T-helper 2 cell treated with Interferon-gamma antibody and Interleukin-4, amounts not matched to agents 5 μg/mL and 100 μg/mL, for 36 hours (primary cell): ENCODE data around the gene ATP8A2.

Experiments used
- DNase-seq: peaks from one replicate; pipeline ENCODE4 v3.0.0; 2021; ENCODE audit warnings: low spot score
- H3K27ac Mint-ChIP-seq: one replicate; pipeline ENCODE4 v1.8.0; 2021; ENCODE audit warnings: mild to moderate bottlenecking, mixed read lengths
- H3K27me3 Mint-ChIP-seq: one replicate; pipeline ENCODE4 v1.8.0; 2021; ENCODE audit warnings: low read depth, mixed read lengths
- H3K36me3 Mint-ChIP-seq: one replicate; pipeline ENCODE4 v1.8.0; 2021; ENCODE audit warnings: low read depth, mixed read lengths
- H3K4me1 Mint-ChIP-seq: one replicate; pipeline ENCODE4 v1.8.0; 2021; ENCODE audit warnings: low read depth, mixed read lengths
- H3K4me3 Mint-ChIP-seq: one replicate; pipeline ENCODE4 v1.8.0; 2022; ENCODE audit warnings: mild to moderate bottlenecking, moderate library complexity, mixed read lengths
- H3K9me3 Mint-ChIP-seq: one replicate; pipeline ENCODE4 v1.8.0; 2021; ENCODE audit warnings: mixed read lengths

Gene ATP8A2

GRCh38 chr13:25719666-25720065, 347.9 kb downstream of the ATP8A2 start:
- H3K9me3 Mint-ChIP-seq, result no peaks in the 10 kb centered on the region
- H3K36me3 Mint-ChIP-seq, result no peaks in the 10 kb centered on the region
- no peak for DNase-seq
- no peaks in the 10 kb centered on the region for H3K4me1 Mint-ChIP-seq
- no peak overlapping the region for H3K4me3 Mint-ChIP-seq
- H3K27ac Mint-ChIP-seq, result no peak overlapping the region
- H3K27me3 Mint-ChIP-seq, result peaks cover 8% of the 10 kb centered on the region

GRCh38 chr13:25722893-25723292, 351.1 kb downstream of the ATP8A2 start:
- DNase-seq, result no peak
- no peaks in the 10 kb centered on the region for H3K9me3 Mint-ChIP-seq
- H3K4me3 Mint-ChIP-seq, result no peak overlapping the region
- H3K27me3 Mint-ChIP-seq, result peaks cover 3% of the 10 kb centered on the region
- H3K27ac Mint-ChIP-seq, result no peak overlapping the region
- no peaks in the 10 kb centered on the region for H3K36me3 Mint-ChIP-seq
- no peaks in the 10 kb centered on the region for H3K4me1 Mint-ChIP-seq

- Mint-ChIP-seq H3K27ac (no peak overlapping the region), H3K4me1 (no peaks in the 10 kb centered on the region), H3K27me3 (no peaks in the 10 kb centered on the region), H3K36me3 (no peaks in the 10 kb centered on the region), H3K9me3 (no peaks in the 10 kb centered on the region), H3K4me3 (no peak overlapping the region)
- DNase-seq, result no peak
These were observed 353.3 kb downstream of the ATP8A2 start for GRCh38 chr13:25725104-25725503.

- Mint-ChIP-seq H3K36me3 (no peaks in the 10 kb centered on the region), H3K4me1 (no peaks in the 10 kb centered on the region), H3K4me3 (no peak overlapping the region), H3K27me3 (no peaks in the 10 kb centered on the region), H3K9me3 (no peaks in the 10 kb centered on the region), H3K27ac (no peak overlapping the region)
- no peak for DNase-seq
These were observed 355.5 kb downstream of the ATP8A2 start for GRCh38 chr13:25727250-25727649.

- Mint-ChIP-seq H3K4me3 (no peak overlapping the region), H3K36me3 (no peaks in the 10 kb centered on the region), H3K27me3 (no peaks in the 10 kb centered on the region), H3K9me3 (no peaks in the 10 kb centered on the region), H3K4me1 (no peaks in the 10 kb centered on the region), H3K27ac (no peak overlapping the region)
- DNase-seq, result no peak
These were observed 356.0 kb downstream of the ATP8A2 start for GRCh38 chr13:25727810-25728209.

- no peaks in the 10 kb centered on the region for H3K36me3 Mint-ChIP-seq
- no peak for DNase-seq
- no peaks in the 10 kb centered on the region for H3K9me3 Mint-ChIP-seq
- H3K27me3 Mint-ChIP-seq, result no peaks in the 10 kb centered on the region
- H3K4me1 Mint-ChIP-seq, result no peaks in the 10 kb centered on the region
- H3K4me3 Mint-ChIP-seq, result no peak overlapping the region
- no peak overlapping the region for H3K27ac Mint-ChIP-seq
These were observed 357.4 kb downstream of the ATP8A2 start for GRCh38 chr13:25729201-25729600.

DNA sequence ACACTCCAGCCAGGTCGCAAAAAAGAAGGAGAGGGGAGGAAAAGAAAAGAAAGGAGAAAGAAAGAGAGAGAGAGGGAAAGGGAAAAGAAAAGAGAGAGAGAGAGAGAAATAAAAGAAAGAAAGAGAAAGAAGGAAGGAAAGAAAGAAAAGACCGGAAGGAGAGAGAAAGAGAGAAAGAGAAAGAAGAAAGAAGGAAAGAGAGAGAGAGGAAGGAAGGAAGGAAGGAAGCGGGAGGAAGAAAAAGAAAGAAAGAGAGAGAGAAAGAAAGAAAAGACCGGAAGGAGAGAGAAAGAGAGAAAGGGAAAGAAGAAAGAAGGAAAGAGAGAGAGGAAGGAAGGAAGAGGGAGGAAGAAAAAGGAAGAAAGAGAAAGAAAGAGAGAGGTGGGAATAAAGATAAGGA, 359.3 kb downstream of the ATP8A2 start:
- Mint-ChIP-seq H3K27ac (no peak overlapping the region), H3K4me3 (no peak overlapping the region), H3K27me3 (no peaks in the 10 kb centered on the region), H3K36me3 (no peaks in the 10 kb centered on the region), H3K9me3 (no peaks in the 10 kb centered on the region), H3K4me1 (no peaks in the 10 kb centered on the region)
- DNase-seq, result no peak

- H3K9me3 Mint-ChIP-seq, result no peaks in the 10 kb centered on the region
- H3K4me1 Mint-ChIP-seq, result no peaks in the 10 kb centered on the region
- H3K4me3 Mint-ChIP-seq, result no peak overlapping the region
- no peak for DNase-seq
- H3K27ac Mint-ChIP-seq, result no peak overlapping the region
- no peaks in the 10 kb centered on the region for H3K27me3 Mint-ChIP-seq
- H3K36me3 Mint-ChIP-seq, result no peaks in the 10 kb centered on the region
These were observed 359.8 kb downstream of the ATP8A2 start for GRCh38 chr13:25731536-25731935.

GRCh38 chr13:25732111-25732865, 360.5 kb downstream of the ATP8A2 start:
- Mint-ChIP-seq H3K27me3 (no peaks in the 10 kb centered on the region), H3K4me3 (no peak overlapping the region), H3K36me3 (no peaks in the 10 kb centered on the region), H3K4me1 (peaks cover 3% of the 10 kb centered on the region), H3K9me3 (no peaks in the 10 kb centered on the region), H3K27ac (no peak overlapping the region)
- no peak for DNase-seq

GRCh38 chr13:25733001-25733491, 361.3 kb downstream of the ATP8A2 start:
- Mint-ChIP-seq H3K27me3 (no peaks in the 10 kb centered on the region), H3K4me1 (peaks cover 3% of the 10 kb centered on the region), H3K4me3 (no peak overlapping the region), H3K27ac (no peak overlapping the region), H3K36me3 (no peaks in the 10 kb centered on the region), H3K9me3 (no peaks in the 10 kb centered on the region)
- no peak for DNase-seq

GRCh38 chr13:25733696-25734435, 362.1 kb downstream of the ATP8A2 start:
- DNase-seq, result no peak
- Mint-ChIP-seq H3K27me3 (no peaks in the 10 kb centered on the region), H3K36me3 (no peaks in the 10 kb centered on the region), H3K4me3 (no peak overlapping the region), H3K4me1 (peaks cover 8% of the 10 kb centered on the region), H3K27ac (no peak overlapping the region), H3K9me3 (no peaks in the 10 kb centered on the region)

DNA sequence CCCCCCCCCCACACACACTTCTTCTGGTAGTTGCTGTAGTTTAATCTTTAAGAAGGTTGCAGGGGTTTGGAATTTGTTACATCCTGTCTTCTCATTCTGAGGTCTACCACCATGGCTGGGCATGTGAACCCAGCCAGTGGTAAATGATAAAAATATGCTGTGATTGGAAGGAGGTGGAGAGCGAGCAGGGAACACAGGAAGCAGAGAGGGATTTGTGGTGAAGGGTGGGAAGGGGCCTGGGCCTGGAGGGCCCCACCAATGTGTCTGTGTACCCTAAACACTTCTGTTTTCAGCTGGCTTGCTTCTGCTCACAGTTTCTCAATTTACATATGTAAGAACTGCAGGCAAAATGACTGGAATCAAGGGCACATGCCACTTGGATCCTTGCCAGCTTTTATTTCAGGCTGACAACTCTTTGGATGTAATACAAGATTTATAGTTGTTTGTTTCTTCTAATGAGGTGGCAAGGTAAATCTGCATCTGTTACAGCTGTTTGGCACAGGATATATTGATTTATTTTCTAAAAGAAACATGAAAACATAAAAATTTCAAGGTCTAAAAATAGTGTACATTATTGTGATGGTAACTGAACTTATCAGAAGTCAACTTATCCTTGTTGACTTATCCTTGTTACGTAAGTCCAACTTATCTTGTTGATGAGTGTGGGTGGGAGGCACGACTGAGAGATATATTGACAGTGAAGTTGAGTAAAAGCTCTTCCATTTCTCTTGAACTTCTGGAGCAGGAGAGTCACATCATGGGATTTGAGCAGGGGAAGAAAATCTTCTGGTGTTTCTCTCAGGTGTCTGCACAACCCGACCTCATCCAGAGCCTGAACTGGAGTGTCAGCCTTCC, 366.8 kb downstream of the ATP8A2 start:
- no peak for DNase-seq
- peak overlapping the region; percentile 13 for H3K27ac Mint-ChIP-seq
- H3K4me3 Mint-ChIP-seq, result peak overlapping the region; percentile 22
- peaks cover 5% of the 10 kb centered on the region for H3K27me3 Mint-ChIP-seq
- no peaks in the 10 kb centered on the region for H3K36me3 Mint-ChIP-seq
- H3K4me1 Mint-ChIP-seq, result peaks cover 8% of the 10 kb centered on the region
- no peaks in the 10 kb centered on the region for H3K9me3 Mint-ChIP-seq

GRCh38 chr13:25739376-25739775, 367.6 kb downstream of the ATP8A2 start:
- no peak overlapping the region for H3K4me3 Mint-ChIP-seq
- H3K4me1 Mint-ChIP-seq, result peaks cover 8% of the 10 kb centered on the region
- no peaks in the 10 kb centered on the region for H3K36me3 Mint-ChIP-seq
- no peak for DNase-seq
- H3K27ac Mint-ChIP-seq, result no peak overlapping the region
- H3K27me3 Mint-ChIP-seq, result peaks cover 5% of the 10 kb centered on the region
- no peaks in the 10 kb centered on the region for H3K9me3 Mint-ChIP-seq

DNA sequence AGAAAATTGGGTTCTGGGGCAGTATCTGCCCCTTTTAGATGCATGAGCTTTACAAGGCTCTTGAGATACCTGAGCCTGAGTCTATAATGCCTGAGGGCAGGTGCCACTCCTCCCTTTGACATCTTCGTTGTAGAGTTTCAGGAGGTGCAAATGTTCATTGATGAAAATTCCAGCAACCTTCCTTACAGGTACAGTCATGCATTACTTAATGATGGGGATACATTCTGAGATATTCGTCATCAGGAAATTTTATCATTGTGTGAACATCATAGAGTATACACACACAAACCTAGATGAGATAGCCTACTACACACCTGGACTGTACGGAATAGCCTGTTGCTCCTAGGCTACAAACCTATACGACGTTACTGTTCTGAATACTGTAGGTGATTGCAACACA, 370.0 kb downstream of the ATP8A2 start:
- Mint-ChIP-seq H3K27me3 (peaks cover 7% of the 10 kb centered on the region), H3K27ac (no peak overlapping the region), H3K4me3 (no peak overlapping the region), H3K4me1 (peaks cover 6% of the 10 kb centered on the region), H3K9me3 (no peaks in the 10 kb centered on the region), H3K36me3 (no peaks in the 10 kb centered on the region)
- DNase-seq, result no peak
